ENCODE results near the gene ZC3H10. TPM values are rescaled to one million over a fixed set of nuclear protein-coding genes. Genes with fewer than 3 reads are reported as not detected.

ZC3H10 gene
- total RNA-seq, 4 donors from 2014 or later, result 3.1 to 9.1 (median 3.7) TPM

DNA sequence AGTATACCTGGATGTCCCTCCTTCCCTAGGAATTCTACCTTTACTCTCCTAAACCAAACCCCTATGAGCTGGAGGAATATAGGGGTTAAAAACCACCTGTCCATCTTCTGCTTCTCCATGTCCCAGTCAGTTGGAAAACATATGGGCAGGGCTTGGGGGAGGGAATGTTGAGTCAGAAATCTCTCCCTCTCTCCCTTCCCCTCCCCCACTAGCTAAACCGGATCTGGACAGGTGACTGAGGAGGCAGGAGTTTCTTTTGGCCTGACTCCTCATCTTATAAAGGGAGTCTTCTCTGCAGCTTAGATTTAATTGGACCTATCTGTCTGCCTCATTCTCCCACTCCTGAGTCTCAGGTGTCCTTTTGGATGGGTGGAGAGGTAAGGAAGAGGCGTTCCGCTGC lies 32.0 kb upstream of the ZC3H10 start:
- no peak overlapping the region for H3K4me3 ChIP-seq
- no peak for TF ChIP-seq POLR2A (IDR thresholded peaks at IDR 0.05)
- TF ChIP-seq, protein P1, sequence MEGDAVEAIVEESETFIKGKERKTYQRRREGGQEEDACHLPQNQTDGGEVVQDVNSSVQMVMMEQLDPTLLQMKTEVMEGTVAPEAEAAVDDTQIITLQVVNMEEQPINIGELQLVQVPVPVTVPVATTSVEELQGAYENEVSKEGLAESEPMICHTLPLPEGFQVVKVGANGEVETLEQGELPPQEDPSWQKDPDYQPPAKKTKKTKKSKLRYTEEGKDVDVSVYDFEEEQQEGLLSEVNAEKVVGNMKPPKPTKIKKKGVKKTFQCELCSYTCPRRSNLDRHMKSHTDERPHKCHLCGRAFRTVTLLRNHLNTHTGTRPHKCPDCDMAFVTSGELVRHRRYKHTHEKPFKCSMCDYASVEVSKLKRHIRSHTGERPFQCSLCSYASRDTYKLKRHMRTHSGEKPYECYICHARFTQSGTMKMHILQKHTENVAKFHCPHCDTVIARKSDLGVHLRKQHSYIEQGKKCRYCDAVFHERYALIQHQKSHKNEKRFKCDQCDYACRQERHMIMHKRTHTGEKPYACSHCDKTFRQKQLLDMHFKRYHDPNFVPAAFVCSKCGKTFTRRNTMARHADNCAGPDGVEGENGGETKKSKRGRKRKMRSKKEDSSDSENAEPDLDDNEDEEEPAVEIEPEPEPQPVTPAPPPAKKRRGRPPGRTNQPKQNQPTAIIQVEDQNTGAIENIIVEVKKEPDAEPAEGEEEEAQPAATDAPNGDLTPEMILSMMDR (IDR thresholded peaks at IDR 0.05 in 4 of 5, conservative IDR thresholded peaks at IDR 0.05 in 1 of 5), result no peak
- peaks cover 0 to 3% (median 0%) of the 10 kb centered on the region in 3 donors for H3K27me3 ChIP-seq
- H3K4me1 ChIP-seq, result no peaks in the 10 kb centered on the region
- ATAC-seq, result no peak
- H3K36me3 ChIP-seq, result no peaks in the 10 kb centered on the region
- H3K9me3 ChIP-seq, result no peaks in the 10 kb centered on the region
- no peak for DNase-seq
- H3K27ac ChIP-seq, result no peak overlapping the region
- in situ Hi-C loops (cut with MboI; ENCODE audit: low sequenced_read_pairs in 4 of 4) (no loop called here), intact Hi-C loops (cut with DNase I; ENCODE audit: low total_unique reads) (no loop called here)

DNA sequence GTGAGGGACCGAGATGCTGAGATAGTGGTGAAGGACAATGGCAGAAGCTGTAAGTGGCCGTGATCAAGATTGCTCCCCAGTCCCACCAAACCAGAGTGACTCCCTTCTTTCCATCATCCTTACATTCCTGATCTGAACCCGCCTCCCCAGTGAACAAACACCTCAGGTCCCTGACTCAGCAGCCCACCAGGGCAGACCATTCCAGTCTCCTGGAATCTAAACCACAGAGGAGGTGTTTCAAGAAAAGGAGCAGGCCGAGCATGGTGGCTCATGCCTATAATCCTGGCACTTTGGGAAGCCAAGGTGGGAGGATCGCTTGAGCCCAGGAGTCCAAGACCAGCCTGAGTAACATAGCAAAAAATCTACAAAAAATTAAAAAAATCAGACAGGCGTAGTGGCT lies 31.5 kb upstream of the ZC3H10 start:
- intact Hi-C loops (cut with DNase I; ENCODE audit: low total_unique reads) (no loop called here), in situ Hi-C loops (cut with MboI; ENCODE audit: low sequenced_read_pairs in 4 of 4) (no loop called here)
- Histone ChIP-seq H3K36me3 (no peaks in the 10 kb centered on the region), H3K4me3 (no peak overlapping the region), H3K27ac (no peak overlapping the region), H3K4me1 (no peaks in the 10 kb centered on the region), H3K27me3 (no peaks in the 10 kb centered on the region), H3K9me3 (no peaks in the 10 kb centered on the region)
- no peak for TF ChIP-seq POLR2A (IDR thresholded peaks at IDR 0.05)
- TF ChIP-seq, protein P1 (IDR thresholded peaks at IDR 0.05 in 4 of 5, conservative IDR thresholded peaks at IDR 0.05 in 1 of 5), result no peak
- DNase-seq (no peak), ATAC-seq (no peak)

DNA sequence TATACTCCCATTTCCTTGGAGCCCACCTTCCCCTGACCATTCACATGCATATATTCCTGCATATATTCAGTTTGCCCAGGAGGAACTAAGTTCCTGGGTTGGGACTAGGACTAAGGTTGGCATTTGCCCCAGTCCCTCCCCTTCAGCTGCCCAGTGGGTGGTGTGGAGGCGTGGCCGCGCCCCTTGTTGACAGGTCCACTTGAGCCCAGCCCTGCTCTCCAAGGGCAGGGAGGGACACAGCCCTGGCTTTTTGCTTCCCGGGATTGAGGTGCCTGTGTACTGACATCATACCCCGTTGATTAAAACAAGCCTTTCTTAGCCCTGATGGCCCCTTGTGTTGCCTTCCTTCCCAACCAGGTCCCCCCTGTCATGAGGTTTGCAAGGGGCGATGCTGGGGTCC lies 30.8 kb upstream of the ZC3H10 start:
- no peaks in the 10 kb centered on the region for H3K36me3 ChIP-seq
- ATAC-seq, result peak in 1 of 2 donors; percentile 51
- no peaks in the 10 kb centered on the region for H3K9me3 ChIP-seq
- peak in 1 of 2 donors; percentile 48 for DNase-seq
- H3K4me3 ChIP-seq, result no peak overlapping the region
- H3K27me3 ChIP-seq, result no peaks in the 10 kb centered on the region
- TF ChIP-seq, protein P1 (IDR thresholded peaks at IDR 0.05 in 4 of 5, conservative IDR thresholded peaks at IDR 0.05 in 1 of 5), result no peak
- TF ChIP-seq POLR2A (IDR thresholded peaks at IDR 0.05), result no peak
- no peak overlapping the region for H3K27ac ChIP-seq
- in situ Hi-C loops (cut with MboI; ENCODE audit: low sequenced_read_pairs in 4 of 4) (no loop called here), intact Hi-C loops (cut with DNase I; ENCODE audit: low total_unique reads) (no loop called here)
- no peaks in the 10 kb centered on the region for H3K4me1 ChIP-seq

DNA sequence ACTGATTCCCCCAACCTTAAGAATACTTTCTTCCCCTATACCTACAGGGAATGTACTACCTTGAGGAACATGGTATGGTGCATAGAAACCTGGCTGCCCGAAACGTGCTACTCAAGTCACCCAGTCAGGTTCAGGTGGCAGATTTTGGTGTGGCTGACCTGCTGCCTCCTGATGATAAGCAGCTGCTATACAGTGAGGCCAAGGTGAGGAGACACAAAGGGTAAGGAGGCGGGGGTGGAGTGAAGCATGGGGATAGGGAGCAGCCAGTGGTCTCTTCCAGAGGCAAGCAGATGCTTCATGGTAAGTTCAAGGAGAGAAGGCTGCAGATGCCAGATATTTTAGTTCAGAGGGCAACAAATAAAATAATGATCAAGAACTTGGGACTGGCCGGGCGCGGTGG lies 20.3 kb upstream of the ZC3H10 start:
- Histone ChIP-seq H3K36me3 (no peaks in the 10 kb centered on the region), H3K9me3 (no peaks in the 10 kb centered on the region), H3K4me1 (peaks cover 0 to 1% of the 10 kb centered on the region in 2 donors), H3K27me3 (no peaks in the 10 kb centered on the region), H3K4me3 (no peak overlapping the region), H3K27ac (no peak overlapping the region)
- DNase-seq (no peak), ATAC-seq (no peak)
- in situ Hi-C loops (cut with MboI; ENCODE audit: low sequenced_read_pairs in 4 of 4) (no loop called here), intact Hi-C loops (cut with DNase I; ENCODE audit: low total_unique reads) (no loop called here)
- TF ChIP-seq, protein P1 (IDR thresholded peaks at IDR 0.05 in 4 of 5, conservative IDR thresholded peaks at IDR 0.05 in 1 of 5), result no peak
- TF ChIP-seq POLR2A (IDR thresholded peaks at IDR 0.05), result no peak

DNA sequence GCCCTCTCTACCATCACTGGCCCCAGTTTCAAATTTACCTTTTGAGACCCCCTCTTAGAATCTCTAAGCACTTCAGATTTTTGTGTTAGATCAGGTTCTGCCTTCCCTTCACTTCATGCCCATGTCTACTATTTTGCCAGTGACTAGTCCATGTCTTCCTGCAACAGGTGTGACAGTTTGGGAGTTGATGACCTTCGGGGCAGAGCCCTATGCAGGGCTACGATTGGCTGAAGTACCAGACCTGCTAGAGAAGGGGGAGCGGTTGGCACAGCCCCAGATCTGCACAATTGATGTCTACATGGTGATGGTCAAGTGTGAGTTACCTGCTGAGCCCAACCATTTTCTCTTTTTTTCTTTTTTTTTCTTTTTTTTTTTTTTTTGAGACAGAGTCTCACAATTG lies 19.5 kb upstream of the ZC3H10 start:
- Histone ChIP-seq H3K36me3 (no peaks in the 10 kb centered on the region), H3K27me3 (no peaks in the 10 kb centered on the region), H3K4me3 (no peak overlapping the region), H3K27ac (no peak overlapping the region), H3K4me1 (peaks cover 7 to 10% of the 10 kb centered on the region in 2 donors), H3K9me3 (no peaks in the 10 kb centered on the region)
- in situ Hi-C loops (cut with MboI; ENCODE audit: low sequenced_read_pairs in 4 of 4), result no loop called here
- DNase-seq, result no peak
- ATAC-seq, result no peak
- intact Hi-C loops (cut with DNase I; ENCODE audit: low total_unique reads), result no loop called here
- TF ChIP-seq, protein P1 (IDR thresholded peaks at IDR 0.05 in 4 of 5, conservative IDR thresholded peaks at IDR 0.05 in 1 of 5), result no peak
- no peak for TF ChIP-seq POLR2A (IDR thresholded peaks at IDR 0.05)
